IgD-negative memory B cell (primary cell): ENCODE measurements around the gene HIVEP3. TPM values are rescaled to one million over a fixed set of nuclear protein-coding genes. Genes with fewer than 3 reads are reported as not detected.

Experiments
- H3K27ac Mint-ChIP-seq, 3 donors: one replicate each; pipeline ENCODE4 v1.8.0; 2020 to 2022; ENCODE audit warnings: mild to moderate bottlenecking in 3 of 3, mixed read lengths in 3 of 3, moderate library complexity in 1 of 3
- H3K27me3 Mint-ChIP-seq: one replicate; pipeline ENCODE4 v1.8.0; 2021; ENCODE audit warnings: mixed read lengths
- H3K36me3 Mint-ChIP-seq: one replicate; pipeline ENCODE4 v1.8.0; 2020; ENCODE audit warnings: mild to moderate bottlenecking, mixed read lengths
- H3K4me1 Mint-ChIP-seq, 3 donors: one replicate each; pipeline ENCODE4 v1.8.0; 2020 to 2022; ENCODE audit warnings: mixed read lengths in 3 of 3, mild to moderate bottlenecking in 1 of 3
- H3K4me3 Mint-ChIP-seq, 4 donors: one replicate each; pipeline ENCODE4 v1.8.0; 2020 to 2022; ENCODE audit warnings: mild to moderate bottlenecking in 4 of 4, mixed read lengths in 4 of 4, moderate library complexity in 3 of 4
- H3K9me3 Mint-ChIP-seq, 3 donors: one replicate each; pipeline ENCODE4 v1.8.0; 2020 to 2021; ENCODE audit warnings: mixed read lengths in 3 of 3, mild to moderate bottlenecking in 1 of 3
- polyA plus RNA-seq: library from polyadenylated mRNA; unstranded; fragments of 300-500 nt; fragmentation: Illumina TruSeq; gene quantifications from one replicate; pipeline ENCODE4 v1.2.3, GENCODE V29; 2021

HIVEP3 gene
- polyA plus RNA-seq, 1 donor from 2014 or later, result 1.4 TPM

DNA sequence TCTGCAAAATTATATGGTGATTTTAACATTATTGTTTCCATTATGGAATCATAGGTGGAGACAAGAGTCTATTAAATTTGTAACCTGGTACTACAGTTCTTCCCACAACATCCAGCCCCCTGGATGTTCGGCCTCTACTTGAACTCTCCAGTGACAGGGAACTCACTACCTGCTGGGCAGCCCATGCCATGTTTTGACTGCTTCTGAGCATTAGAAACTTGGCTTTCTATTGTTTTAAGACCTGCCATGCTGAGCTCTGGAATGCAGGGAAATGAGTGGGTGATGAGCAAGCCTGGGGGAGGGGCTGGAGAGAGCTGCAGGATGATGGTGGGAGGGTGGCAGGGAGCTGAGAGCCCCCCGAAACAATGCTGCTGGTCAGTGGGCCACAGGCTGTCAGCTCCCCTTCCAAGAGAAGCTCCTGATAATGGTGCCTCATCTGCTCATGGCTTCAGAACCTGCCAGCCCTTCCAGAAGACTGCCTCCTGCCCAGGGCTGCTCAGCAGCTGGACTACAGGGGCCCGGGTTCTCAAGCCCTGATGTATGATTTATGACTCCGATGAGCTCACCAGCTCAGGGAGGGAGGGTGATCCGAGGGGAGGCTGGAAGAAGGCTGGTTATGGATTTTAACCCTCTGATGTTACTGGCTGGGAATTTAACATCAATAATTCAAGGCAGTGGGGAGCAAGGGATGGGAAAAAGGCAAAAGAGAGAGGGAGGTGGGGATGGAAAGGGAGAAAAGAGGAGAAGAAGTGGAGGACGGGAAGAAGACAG, 205.0 kb downstream of the HIVEP3 start:
- H3K27me3 Mint-ChIP-seq, result no peaks in the 10 kb centered on the region
- no peaks in the 10 kb centered on the region for H3K36me3 Mint-ChIP-seq
- H3K27ac Mint-ChIP-seq, result peak overlapping the region in 1 of 3 donors; percentile 71
- H3K4me3 Mint-ChIP-seq, result no peak overlapping the region
- H3K4me1 Mint-ChIP-seq, result peaks cover 5 to 14% (median 9%) of the 10 kb centered on the region in 3 donors
- H3K9me3 Mint-ChIP-seq, result no peaks in the 10 kb centered on the region

DNA sequence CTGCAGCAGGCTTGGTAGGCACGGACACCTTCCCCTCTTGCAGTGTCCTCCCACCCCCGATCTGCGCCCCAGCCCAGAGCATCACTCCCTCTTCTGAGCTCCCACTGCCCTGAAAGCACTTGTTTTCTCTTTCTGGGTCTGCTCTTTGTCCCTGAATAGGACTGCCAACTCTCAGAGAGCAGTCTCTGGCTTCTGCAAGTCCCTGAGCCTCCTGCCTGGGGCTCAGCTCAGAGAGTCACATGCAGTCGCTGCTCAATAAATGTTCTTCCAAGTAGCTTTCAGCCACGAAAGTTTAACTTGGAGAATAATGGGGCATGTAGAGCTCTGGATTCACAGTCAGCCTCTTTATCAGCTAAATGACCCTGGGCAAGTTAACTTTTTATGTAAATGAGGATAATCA, 205.6 kb downstream of the HIVEP3 start:
- no peaks in the 10 kb centered on the region for H3K36me3 Mint-ChIP-seq
- no peak overlapping the region for H3K4me3 Mint-ChIP-seq
- H3K9me3 Mint-ChIP-seq, result no peaks in the 10 kb centered on the region
- peaks cover 7 to 16% (median 12%) of the 10 kb centered on the region in 3 donors for H3K4me1 Mint-ChIP-seq
- H3K27me3 Mint-ChIP-seq, result peaks cover 4% of the 10 kb centered on the region
- peak overlapping the region in 2 of 3 donors; percentile 71 to 88 for H3K27ac Mint-ChIP-seq

DNA sequence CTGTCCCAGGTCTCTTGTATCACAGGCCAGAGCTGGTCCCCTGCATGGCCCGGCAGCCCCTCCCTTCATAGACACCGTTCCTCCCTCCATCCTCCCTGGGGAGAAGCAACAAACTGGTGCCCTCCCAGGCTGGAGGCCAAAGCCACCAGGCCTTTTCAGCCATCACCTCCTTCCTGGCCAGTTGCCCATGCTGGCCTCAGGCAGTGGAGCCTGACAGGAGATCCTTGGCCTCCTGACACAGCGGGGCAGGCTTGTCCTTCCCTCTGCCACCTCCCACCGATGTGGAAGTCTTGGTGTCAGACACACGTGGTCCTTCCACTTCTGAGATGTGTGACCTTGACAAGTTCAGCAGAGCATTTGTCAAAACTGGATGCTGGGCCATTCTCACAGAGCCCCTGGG, 206.0 kb downstream of the HIVEP3 start:
- H3K4me1 Mint-ChIP-seq, result peaks cover 8 to 18% (median 12%) of the 10 kb centered on the region in 3 donors

DNA sequence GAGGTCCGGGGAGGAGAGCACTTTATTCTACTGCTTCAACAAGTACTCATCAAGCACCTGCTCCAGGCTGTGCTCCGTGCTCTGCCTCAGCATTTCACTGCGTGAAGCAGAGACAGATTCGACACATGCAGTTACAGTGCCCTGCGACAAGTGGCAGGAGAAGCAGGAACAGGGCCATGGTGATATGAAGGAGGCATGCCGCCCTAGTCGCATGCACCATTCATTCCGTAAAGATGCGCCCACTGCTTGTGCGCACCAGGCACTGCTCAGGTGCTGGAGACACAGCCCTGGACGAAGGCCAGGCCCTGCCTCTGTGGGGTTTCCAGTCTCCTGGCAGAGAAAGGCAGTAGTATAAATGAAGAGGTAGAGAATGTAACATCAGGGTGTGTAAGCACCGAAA, 206.6 kb downstream of the HIVEP3 start:
- Mint-ChIP-seq H3K36me3 (no peaks in the 10 kb centered on the region), H3K9me3 (no peaks in the 10 kb centered on the region), H3K27me3 (peaks cover 4% of the 10 kb centered on the region), H3K4me1 (peaks cover 6 to 18% (median 8%) of the 10 kb centered on the region in 3 donors), H3K4me3 (peak overlapping the region in 1 of 4 donors; percentile 16), H3K27ac (no peak overlapping the region)

More for the DNA sequence above, 206.0 kb downstream of the HIVEP3 start:
- H3K9me3 Mint-ChIP-seq, result no peaks in the 10 kb centered on the region
- H3K4me3 Mint-ChIP-seq, result no peak overlapping the region
- H3K36me3 Mint-ChIP-seq, result no peaks in the 10 kb centered on the region
- H3K27me3 Mint-ChIP-seq, result peaks cover 4% of the 10 kb centered on the region
- H3K27ac Mint-ChIP-seq, result no peak overlapping the region

DNA sequence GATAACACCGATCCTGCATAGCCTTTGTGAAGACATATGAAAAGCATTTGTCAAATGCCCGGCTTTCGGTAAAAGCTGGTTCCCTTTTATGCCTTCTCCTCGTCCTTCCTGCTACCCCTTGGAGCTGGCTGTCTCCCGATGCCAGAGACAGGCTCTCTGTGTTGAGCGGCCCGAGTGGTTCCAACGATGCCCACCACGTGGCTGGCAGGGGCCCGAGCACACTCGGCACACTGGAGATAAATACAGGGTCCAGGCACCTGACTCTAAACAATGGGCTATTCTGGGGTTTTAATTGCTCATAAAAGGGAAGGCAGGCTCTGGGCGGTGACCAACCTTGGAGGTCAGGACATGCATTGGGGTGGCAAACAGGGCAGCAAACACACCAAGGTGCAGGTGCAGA, 207.1 kb downstream of the HIVEP3 start:
- Mint-ChIP-seq H3K27ac (peak overlapping the region in 1 of 3 donors; percentile 47), H3K9me3 (no peaks in the 10 kb centered on the region), H3K4me3 (no peak overlapping the region)

DNA sequence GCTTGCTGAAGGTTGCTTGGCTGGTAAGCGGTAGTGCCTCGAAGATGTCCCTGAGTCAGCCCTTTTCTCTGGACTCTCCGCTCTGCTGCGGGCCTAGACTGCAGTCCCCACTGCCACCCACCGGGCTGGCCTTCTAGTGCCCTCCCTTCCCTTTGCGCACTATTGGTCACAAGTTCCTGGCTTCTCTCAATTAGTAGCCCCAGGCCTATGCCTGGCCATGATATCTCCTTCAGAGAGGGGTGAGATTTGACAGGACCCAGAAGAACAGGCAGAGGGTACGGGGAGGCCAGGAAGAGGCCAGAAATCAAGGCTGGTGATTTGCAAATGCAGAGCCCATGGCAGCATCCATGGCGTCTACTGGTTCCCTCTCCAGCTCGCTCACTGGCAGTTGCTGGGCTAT, 207.7 kb downstream of the HIVEP3 start:
- Mint-ChIP-seq H3K27me3 (peaks cover 4% of the 10 kb centered on the region), H3K27ac (no peak overlapping the region), H3K36me3 (peaks cover 4% of the 10 kb centered on the region), H3K4me1 (peaks cover 5 to 18% (median 7%) of the 10 kb centered on the region in 3 donors), H3K4me3 (no peak overlapping the region), H3K9me3 (no peaks in the 10 kb centered on the region)

More for the DNA sequence above, 207.1 kb downstream of the HIVEP3 start:
- peaks cover 5 to 18% (median 8%) of the 10 kb centered on the region in 3 donors for H3K4me1 Mint-ChIP-seq
- H3K27me3 Mint-ChIP-seq, result peaks cover 4% of the 10 kb centered on the region
- peaks cover 2% of the 10 kb centered on the region for H3K36me3 Mint-ChIP-seq

DNA sequence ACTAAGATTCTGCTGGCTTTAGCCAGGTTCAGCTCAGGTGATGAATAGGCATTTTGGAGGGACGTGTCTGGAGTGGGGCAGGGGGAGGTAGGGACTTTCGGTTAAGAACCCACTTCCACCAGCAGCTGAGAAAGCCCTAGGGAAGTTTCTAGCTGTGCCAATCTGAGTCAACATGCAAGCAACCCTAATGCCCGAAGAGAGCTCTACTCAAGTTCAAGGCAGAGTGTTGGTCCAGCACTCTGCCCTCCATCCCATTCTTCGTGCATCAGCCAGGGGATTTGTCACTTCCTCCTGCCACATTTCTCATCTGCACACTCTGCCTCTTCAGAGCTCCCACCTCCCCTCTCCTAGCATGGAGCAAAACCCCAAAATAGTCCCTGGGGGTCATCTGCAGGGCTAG, 208.8 kb downstream of the HIVEP3 start:
- Mint-ChIP-seq H3K9me3 (no peaks in the 10 kb centered on the region), H3K4me3 (no peak overlapping the region), H3K36me3 (peaks cover 4% of the 10 kb centered on the region), H3K27me3 (peaks cover 4% of the 10 kb centered on the region), H3K4me1 (peaks cover 5 to 18% (median 5%) of the 10 kb centered on the region in 3 donors), H3K27ac (no peak overlapping the region)

DNA sequence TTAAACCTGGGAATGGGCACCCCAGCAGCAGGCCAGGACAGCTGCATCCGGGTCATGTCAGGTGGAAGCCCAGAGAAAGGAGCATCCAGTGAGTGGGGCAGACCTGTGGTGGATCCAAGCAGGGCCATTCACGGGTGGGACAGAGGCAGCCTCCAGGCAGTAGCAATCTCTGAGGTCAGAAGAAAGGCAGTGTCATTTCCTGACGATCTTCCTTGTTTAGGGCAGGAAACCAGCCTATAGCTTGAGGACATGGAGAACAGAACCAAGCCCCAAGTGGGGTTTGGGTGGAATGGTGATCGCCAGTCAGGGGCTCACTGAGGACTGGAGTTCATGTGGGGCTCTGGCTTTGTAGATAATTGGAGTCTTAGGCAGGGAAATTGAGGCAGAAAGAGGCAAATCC, 209.4 kb downstream of the HIVEP3 start:
- Mint-ChIP-seq H3K36me3 (peaks cover 4% of the 10 kb centered on the region), H3K4me1 (peaks cover 5 to 18% (median 5%) of the 10 kb centered on the region in 3 donors), H3K9me3 (no peaks in the 10 kb centered on the region), H3K27me3 (peaks cover 4% of the 10 kb centered on the region), H3K4me3 (no peak overlapping the region), H3K27ac (no peak overlapping the region)

DNA sequence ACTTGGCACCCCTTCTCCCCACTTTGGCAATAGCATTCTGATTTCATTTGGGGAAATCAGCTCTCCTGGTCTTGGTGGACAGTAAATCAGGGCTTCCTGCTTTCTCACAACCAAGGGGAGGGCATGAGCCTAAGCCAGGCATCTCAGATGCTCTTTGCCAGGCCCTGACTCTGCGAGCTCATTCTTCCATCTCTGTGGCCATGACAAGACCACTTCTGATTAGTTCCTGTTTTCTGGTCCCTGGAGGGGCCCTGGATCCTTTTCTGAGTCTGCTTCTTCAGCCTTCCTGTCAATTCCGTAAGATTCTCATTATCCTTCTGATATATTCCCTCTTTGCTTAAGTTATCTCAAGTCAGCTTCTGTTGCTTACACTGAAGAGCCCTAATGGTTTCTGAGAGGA, 210.4 kb downstream of the HIVEP3 start:
- H3K36me3 Mint-ChIP-seq, result peaks cover 4% of the 10 kb centered on the region
- peaks cover 5 to 18% (median 5%) of the 10 kb centered on the region in 3 donors for H3K4me1 Mint-ChIP-seq
- H3K9me3 Mint-ChIP-seq, result no peaks in the 10 kb centered on the region
- H3K27me3 Mint-ChIP-seq, result peaks cover 4% of the 10 kb centered on the region
- H3K27ac Mint-ChIP-seq, result no peak overlapping the region
- peak overlapping the region in 1 of 4 donors; percentile 8 for H3K4me3 Mint-ChIP-seq

DNA sequence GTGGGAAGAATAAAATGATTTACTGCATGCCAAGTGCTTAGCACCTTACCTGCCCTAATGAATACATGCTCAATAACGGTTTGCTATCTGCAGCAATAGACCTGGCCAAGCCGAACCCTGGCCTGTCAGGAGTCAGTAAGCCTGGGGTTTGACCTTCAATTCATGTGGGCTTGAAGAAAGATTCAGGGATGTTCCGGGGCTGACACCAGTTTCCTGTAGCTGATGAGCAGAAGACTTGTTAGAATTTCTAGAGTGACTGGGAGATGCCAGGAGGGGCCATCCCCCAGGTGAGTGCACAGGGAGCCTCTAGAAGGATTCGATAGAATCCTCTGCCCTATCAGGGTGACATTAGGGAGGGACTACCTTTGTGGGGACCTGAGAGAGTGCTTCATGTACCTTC, 210.9 kb downstream of the HIVEP3 start:
- Mint-ChIP-seq H3K27ac (no peak overlapping the region), H3K36me3 (peaks cover 4% of the 10 kb centered on the region), H3K27me3 (peaks cover 4% of the 10 kb centered on the region), H3K9me3 (no peaks in the 10 kb centered on the region), H3K4me1 (peaks cover 5 to 18% (median 5%) of the 10 kb centered on the region in 3 donors), H3K4me3 (peak overlapping the region in 1 of 4 donors; percentile 60)

DNA sequence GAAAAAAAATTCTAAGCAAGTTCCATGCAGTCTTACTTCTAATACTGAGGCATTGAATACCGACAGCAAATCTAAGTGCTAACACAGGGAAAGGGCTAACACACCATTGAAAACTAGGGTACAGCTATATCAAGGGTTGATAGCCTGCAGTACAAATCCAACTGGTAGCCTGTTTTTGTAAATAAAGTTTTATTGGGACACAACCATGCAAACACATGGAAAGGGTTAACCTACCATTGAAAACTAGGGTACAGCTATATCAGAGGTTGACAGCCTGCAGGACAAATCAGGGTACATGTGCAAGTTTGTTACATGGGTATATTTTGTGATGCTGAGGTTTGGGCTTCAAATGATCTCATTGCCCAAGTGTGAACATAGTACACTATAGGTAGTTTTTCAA, 212.9 kb downstream of the HIVEP3 start:
- Mint-ChIP-seq H3K27ac (no peak overlapping the region), H3K27me3 (peaks cover 4% of the 10 kb centered on the region), H3K4me1 (peaks cover 5 to 15% (median 5%) of the 10 kb centered on the region in 3 donors), H3K4me3 (no peak overlapping the region), H3K9me3 (no peaks in the 10 kb centered on the region), H3K36me3 (peaks cover 4% of the 10 kb centered on the region)

DNA sequence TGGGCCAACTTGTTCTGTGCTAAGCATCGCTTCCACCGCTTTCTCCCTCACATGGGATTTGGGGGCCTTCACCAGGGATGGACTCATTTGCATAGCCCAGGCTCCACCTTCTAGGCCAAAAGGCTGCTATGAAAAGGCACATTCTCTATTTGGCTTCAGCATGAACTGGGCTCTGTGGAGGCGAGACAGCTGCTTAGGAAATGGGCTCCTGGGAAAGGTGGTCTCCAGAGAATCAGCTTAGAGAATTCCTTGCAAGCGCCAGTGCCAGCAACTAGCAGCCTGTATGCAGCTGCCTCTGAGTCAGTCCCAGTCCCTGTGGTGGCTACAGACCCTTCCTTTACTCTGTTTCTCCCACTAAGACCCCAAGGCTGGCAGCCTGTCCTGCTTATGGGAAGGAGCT, 214.5 kb downstream of the HIVEP3 start:
- H3K4me3 Mint-ChIP-seq, result no peak overlapping the region
- peaks cover 12 to 14% (median 13%) of the 10 kb centered on the region in 3 donors for H3K4me1 Mint-ChIP-seq
- no peak overlapping the region for H3K27ac Mint-ChIP-seq
- peaks cover 4% of the 10 kb centered on the region for H3K36me3 Mint-ChIP-seq
- H3K9me3 Mint-ChIP-seq, result no peaks in the 10 kb centered on the region
- peaks cover 4% of the 10 kb centered on the region for H3K27me3 Mint-ChIP-seq

DNA sequence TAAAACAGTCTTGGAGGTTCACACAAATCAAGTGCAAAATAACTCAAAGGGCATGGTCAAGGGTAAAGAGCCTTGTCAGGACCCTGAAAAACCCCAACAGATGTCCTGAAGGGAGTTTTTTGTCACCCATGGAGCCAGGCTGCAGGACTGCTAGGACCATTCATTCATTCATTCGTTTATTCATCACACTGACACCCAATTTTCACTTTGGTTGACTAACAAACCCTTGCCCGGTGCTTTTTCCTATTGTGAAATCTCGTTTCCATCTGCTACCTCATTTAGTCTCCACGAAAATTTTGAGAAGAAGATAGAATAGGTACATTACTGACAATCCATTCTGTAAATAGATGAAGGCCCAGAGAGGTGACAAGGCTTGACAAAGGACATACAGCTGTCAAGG, 216.0 kb downstream of the HIVEP3 start:
- Mint-ChIP-seq H3K4me3 (no peak overlapping the region), H3K36me3 (peaks cover 4% of the 10 kb centered on the region), H3K27me3 (no peaks in the 10 kb centered on the region), H3K4me1 (peaks cover 13 to 15% (median 14%) of the 10 kb centered on the region in 3 donors), H3K27ac (no peak overlapping the region), H3K9me3 (no peaks in the 10 kb centered on the region)

DNA sequence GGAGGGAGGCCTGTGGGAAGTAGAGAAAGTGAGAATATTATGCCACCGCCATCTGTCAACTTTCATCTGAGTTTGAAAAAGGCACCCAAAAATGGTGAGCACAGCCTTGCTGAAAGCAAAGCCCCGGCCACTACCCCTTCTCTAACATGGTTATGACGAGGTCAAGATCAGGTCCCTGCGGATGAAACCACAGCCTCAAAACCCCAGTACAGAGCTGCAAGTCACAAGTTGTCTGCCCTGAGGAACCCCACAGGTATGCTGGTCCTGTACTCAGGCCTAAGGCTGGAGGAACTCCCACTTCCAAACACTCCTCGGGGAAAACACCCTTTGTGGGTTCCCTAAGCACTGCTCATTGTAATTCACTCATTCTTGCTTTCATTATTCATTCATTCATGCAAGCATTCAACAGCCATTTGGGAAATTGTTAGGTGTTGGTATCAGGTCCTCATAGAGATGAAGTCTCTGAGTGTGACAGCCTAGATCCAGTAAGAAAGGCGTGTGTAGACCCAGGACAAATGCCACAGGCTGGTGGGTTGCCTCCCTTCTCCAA, 217.7 kb downstream of the HIVEP3 start:
- no peak overlapping the region for H3K27ac Mint-ChIP-seq
- no peaks in the 10 kb centered on the region for H3K27me3 Mint-ChIP-seq
- no peaks in the 10 kb centered on the region for H3K9me3 Mint-ChIP-seq
- H3K4me1 Mint-ChIP-seq, result peaks cover 8 to 14% (median 13%) of the 10 kb centered on the region in 3 donors
- no peak overlapping the region for H3K4me3 Mint-ChIP-seq
- no peaks in the 10 kb centered on the region for H3K36me3 Mint-ChIP-seq

DNA sequence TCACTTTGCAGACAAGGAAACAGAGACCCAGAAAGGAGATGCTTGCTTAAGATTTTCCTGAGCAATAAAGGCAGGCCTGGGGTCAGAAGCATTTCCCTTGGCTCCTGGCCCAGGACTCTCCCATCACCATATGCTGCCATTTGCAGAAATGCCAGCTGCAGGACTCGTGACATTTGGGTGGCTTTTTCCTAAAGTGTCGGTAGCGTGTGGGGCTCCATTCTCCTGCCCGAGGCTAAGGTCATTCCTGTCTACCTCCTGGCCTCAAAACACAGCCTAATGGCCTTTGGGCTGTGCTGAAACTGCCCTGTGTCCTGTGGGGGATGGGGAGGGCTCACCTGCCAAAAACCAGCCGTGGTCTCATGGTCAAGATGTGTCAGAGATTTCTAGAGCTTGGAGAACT, 218.1 kb downstream of the HIVEP3 start:
- H3K27ac Mint-ChIP-seq, result no peak overlapping the region
- H3K36me3 Mint-ChIP-seq, result no peaks in the 10 kb centered on the region
- peak overlapping the region in 1 of 4 donors; percentile 46 for H3K4me3 Mint-ChIP-seq
- no peaks in the 10 kb centered on the region for H3K27me3 Mint-ChIP-seq
- H3K9me3 Mint-ChIP-seq, result no peaks in the 10 kb centered on the region
- peaks cover 8 to 14% (median 13%) of the 10 kb centered on the region in 3 donors for H3K4me1 Mint-ChIP-seq

DNA sequence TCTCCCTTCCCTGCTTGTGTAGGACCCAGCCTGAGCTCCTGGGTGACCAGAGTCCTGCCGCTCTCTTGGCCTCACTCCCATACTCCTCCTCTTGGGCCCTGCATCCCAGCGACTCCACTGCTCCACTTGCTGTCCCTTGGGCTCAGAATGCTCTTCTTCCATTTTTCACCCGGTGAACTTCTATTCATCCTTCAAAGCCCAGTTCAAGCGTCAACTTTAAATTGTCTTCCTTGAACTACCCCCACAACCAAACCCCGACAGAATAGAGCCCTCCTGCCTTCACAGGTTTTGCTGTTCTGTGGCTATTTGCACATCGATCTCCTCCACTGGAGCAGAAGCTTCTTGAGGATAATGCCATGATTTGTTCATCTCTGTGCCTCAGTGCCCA, 218.9 kb downstream of the HIVEP3 start:
- Mint-ChIP-seq H3K4me3 (no peak overlapping the region), H3K4me1 (peaks cover 8 to 14% (median 13%) of the 10 kb centered on the region in 3 donors), H3K27ac (peak overlapping the region in 1 of 3 donors; percentile 68)

More for the DNA sequence above, 218.9 kb downstream of the HIVEP3 start:
- Mint-ChIP-seq H3K9me3 (no peaks in the 10 kb centered on the region), H3K36me3 (no peaks in the 10 kb centered on the region), H3K27me3 (no peaks in the 10 kb centered on the region)
